ENCODE data around the gene VPS13D.

DNA sequence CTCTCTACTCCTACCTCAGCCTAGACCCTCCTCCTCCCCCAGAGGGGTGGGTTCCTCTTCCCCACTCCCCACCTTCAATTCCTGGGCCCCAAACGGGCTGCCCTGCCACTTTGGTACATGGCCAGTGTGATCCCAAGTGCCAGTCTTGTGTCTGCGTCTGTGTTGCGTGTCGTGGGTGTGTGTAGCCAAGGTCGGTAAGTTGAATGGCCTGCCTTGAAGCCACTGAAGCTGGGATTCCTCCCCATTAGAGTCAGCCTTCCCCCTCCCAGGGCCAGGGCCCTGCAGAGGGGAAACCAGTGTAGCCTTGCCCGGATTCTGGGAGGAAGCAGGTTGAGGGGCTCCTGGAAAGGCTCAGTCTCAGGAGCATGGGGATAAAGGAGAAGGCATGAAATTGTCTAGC, 21.6 kb upstream of the VPS13D start:
- TF ChIP-seq CEBPB (IDR thresholded peaks at IDR 0.05) (no peak), YY1 (IDR thresholded peaks at IDR 0.05; ENCODE audit: low read depth) (no peak)
